Smooth muscle cell of bladder (primary cell): ENCODE measurements around the gene MAPK8. TPM values are rescaled to one million over a fixed set of nuclear protein-coding genes. Genes with fewer than 3 reads are reported as not detected.

Experiments used
- total RNA-seq: library from RNA; depleted of rRNA; stranded (reverse); fragments of >200 nt; gene quantifications from 2 replicates; pipeline ENCODE4 v1.2.3, GENCODE V29; 2014

MAPK8 gene
- 28.6 and 31.1 TPM in 2 replicates for total RNA-seq

DNA sequence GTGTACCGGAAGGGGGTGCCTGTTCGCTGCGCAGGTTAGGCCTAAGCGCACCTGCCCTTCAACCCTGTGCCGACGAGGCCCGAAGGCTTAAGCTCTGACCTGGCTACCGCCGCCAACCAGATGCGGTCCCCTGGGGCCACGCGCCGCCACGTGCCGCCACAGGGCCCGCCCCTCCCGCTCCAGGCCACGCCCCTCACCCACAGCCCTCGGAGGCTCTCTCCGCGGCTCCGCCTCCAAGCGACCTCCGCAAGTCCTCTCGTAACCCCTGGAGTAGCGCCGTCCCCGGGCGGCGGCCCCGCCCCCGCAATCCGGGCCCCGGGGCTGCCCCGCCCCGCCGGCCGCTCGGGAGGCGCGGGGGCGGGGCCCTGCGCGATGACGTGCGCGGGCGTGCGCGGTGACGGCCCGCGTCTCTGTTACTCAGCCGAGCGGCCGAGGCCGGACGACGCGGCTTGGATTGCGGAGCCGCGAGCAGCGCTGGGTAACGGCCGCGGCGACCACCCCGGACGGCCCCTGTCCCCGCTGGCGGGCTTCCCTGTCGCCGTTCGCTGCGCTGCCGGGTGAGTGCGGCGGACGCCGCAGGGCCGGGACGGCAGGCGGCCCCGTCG is at the start of gene MAPK8:
TSS of gene MAPK8 (plus strand) at position 413 of the 605 bp plus-strand sequence. CDS start 94,984 bp downstream, outside the sequence.

DNA sequence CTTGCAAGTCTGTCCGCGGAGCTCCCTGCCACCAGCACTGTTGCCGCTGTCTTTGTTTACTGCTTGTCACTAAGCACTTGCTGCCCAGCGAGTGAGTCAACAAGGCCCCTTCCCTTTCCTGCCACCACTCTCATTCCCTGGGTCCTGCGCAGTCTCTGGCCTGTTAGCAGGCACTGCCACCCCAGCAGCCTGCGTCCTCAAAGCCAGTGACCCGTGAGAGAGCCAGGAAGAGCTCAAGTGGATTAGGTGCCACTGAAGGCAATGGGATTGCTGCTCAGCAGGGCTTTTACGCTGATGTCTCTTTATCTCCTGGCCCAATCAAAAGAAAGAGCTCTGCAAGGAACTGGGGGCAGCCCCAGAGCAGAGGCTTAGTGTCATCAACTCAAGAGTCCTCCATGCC is 31.8 kb upstream of the MAPK8 start, which contains the start of gene FRMPD2:
TSS of gene FRMPD2 (minus strand) at position 61 of the 400 bp plus-strand sequence. CDS start 129 bp downstream, outside the sequence.

Other genes starting within 250 kb of the MAPK8 start
- gene FRMPD2, start 32.0 kb upstream of the MAPK8 start, total RNA-seq = under 0.01 TPM in 1 of 2 replicates, not detected in the other